ENCODE measurements around the gene FAM120C. TPM values are rescaled to one million over a fixed set of nuclear protein-coding genes. Genes with fewer than 3 reads are reported as not detected.

FAM120C gene
- total RNA-seq, 2 donors from 2014 or later = 4.3 to 4.6 TPM

- TF ChIP-seq CTCF (IDR thresholded peaks at IDR 0.05) = no peak
- no peaks in the 10 kb centered on the region for H3K27me3 ChIP-seq
- H3K27ac ChIP-seq = no peak overlapping the region
- H3K36me3 ChIP-seq = no peaks in the 10 kb centered on the region
- no peaks in the 10 kb centered on the region for H3K4me1 ChIP-seq
- no peak overlapping the region for H3K4me3 ChIP-seq
- H3K9me3 ChIP-seq = no peaks in the 10 kb centered on the region
- DNase-seq (ENCODE audit: low spot score) = no peak
Observed at GRCh38 chrX:54029529-54030143, 153.4 kb downstream of the FAM120C start.

- Histone ChIP-seq H3K27me3 (no peaks in the 10 kb centered on the region), H3K36me3 (peaks cover 15% of the 10 kb centered on the region), H3K9me3 (no peaks in the 10 kb centered on the region), H3K4me3 (no peak overlapping the region), H3K4me1 (no peaks in the 10 kb centered on the region), H3K27ac (no peak overlapping the region)
- no peak for TF ChIP-seq CTCF (IDR thresholded peaks at IDR 0.05)
- DNase-seq (ENCODE audit: low spot score) = no peak
Observed at GRCh38 chrX:54024350-54024749, 158.7 kb downstream of the FAM120C start.

Other genes with a start within 250 kb of the FAM120C start
- 10 to 100 TPM in 1 of 2 donors, 1 to 10 TPM in 1; 7.8 to 12.7 TPM for gene PHF8, start 138.8 kb downstream of the FAM120C start, total RNA-seq
- gene WNK3, start 174.8 kb upstream of the FAM120C start, total RNA-seq = 1 to 10 TPM; 1.7 to 3.0 TPM